ENCODE measurements around the gene HOXD13.

The HOXD13 gene

DNA sequence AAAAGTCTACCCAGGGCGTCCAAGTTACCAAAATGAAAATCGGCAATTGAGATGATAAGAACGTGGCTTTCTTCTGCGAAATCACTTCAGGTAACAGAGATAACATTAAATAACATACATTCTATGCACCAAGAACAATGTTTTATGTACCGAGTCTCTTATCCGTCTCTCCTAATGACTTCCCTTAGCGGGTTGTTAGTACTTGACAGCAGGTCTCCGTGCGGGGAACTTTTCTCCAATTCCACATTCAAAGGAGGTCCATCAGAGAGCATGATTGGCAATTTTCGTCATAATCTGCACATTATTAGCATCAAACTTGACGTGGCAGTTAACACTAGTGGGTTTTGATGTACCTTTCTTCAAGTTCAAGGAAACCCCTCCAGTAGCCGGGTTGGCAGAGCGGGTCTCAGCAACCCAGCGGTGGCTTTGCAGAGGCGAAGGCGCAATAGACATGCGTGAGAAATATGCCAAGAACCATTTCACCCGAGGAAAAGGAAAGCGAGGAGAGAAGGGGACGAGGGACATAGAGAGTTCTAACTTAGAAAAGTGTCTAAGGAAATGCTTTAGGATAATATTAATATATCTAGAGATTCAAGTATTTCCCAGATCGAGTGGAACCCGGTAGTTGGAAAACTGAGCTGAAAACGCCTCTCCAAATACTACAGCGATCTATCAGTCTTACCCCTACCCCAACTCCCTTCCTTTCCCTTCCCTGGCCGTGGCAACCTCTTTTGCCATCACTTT, 13.8 kb upstream of the HOXD13 start:
- TF ChIP-seq CTCF (IDR thresholded peaks at IDR 0.05; ENCODE audit: poor library complexity, severe bottlenecking): no peak
- Histone ChIP-seq H3K4me1 (ENCODE audit: insufficient read depth, poor library complexity, severe bottlenecking) (no peaks in the 10 kb centered on the region), H3K27ac (ENCODE audit: poor library complexity, severe bottlenecking) (no peak overlapping the region), H3K36me3 (ENCODE audit: low read depth) (no peaks in the 10 kb centered on the region), H3K9me3 (ENCODE audit: severe bottlenecking) (no peaks in the 10 kb centered on the region), H3K27me3 (ENCODE audit: insufficient read depth, poor library complexity, severe bottlenecking) (peaks cover 81% of the 10 kb centered on the region), H3K4me3 (ENCODE audit: severe bottlenecking) (no peak overlapping the region)
- DNase-seq (ENCODE audit: low spot score): no peak
- ATAC-seq (ENCODE audit: low read depth): no peak

- H3K27ac ChIP-seq (ENCODE audit: poor library complexity, severe bottlenecking): no peak overlapping the region
- no peak for DNase-seq (ENCODE audit: low spot score)
- peaks cover 86% of the 10 kb centered on the region for H3K27me3 ChIP-seq (ENCODE audit: insufficient read depth, poor library complexity, severe bottlenecking)
- no peaks in the 10 kb centered on the region for H3K9me3 ChIP-seq (ENCODE audit: severe bottlenecking)
- no peak for TF ChIP-seq CTCF (IDR thresholded peaks at IDR 0.05; ENCODE audit: poor library complexity, severe bottlenecking)
- no peak for ATAC-seq (ENCODE audit: low read depth)
- peak overlapping the region; percentile 16 for H3K4me3 ChIP-seq (ENCODE audit: severe bottlenecking)
- no peaks in the 10 kb centered on the region for H3K36me3 ChIP-seq (ENCODE audit: low read depth)
- no peaks in the 10 kb centered on the region for H3K4me1 ChIP-seq (ENCODE audit: insufficient read depth, poor library complexity, severe bottlenecking)
Observed at GRCh38 chr2:176079285-176079830, 13.2 kb upstream of the HOXD13 start.

DNA sequence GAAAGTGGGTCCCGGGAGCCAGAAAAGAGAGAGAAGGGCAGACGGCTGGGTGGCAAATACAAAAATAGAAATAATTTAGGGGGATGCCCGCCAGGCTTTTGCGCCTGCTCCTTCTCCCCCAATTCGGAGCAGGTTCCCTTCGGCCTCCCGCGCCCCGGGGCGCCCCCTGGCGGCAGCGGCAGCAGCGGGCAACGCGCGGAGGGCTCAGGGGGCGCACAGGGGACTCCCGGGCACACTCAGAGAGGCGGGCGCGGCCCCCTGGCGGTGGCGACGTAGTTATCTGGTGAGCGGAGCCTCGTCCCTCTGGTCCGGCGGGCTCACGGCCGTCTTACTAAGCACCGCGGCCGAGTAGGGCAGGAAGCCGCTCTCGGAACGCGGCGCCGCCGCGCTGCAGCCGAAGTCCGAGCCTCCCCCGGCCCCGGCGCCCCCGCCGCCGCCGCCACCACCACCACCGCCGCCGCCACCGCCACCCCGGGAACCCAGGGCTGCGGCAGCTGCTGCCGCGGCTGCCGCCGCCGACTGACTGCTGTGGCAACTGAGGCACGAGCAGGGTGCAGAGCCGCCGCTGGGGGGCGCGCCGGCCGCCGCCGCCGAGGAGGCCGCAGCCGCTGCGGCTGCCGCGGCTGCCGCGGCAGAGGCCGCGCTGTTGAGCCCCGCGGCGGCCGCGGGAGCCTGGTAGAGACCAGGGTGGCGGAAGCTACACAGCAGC, 12.5 kb upstream of the HOXD13 start:
- peak overlapping the region; percentile 16 for H3K4me3 ChIP-seq (ENCODE audit: severe bottlenecking)
- peaks cover 92% of the 10 kb centered on the region for H3K27me3 ChIP-seq (ENCODE audit: insufficient read depth, poor library complexity, severe bottlenecking)
- peak; percentile 87 for TF ChIP-seq CTCF (IDR thresholded peaks at IDR 0.05; ENCODE audit: poor library complexity, severe bottlenecking)
- no peaks in the 10 kb centered on the region for H3K4me1 ChIP-seq (ENCODE audit: insufficient read depth, poor library complexity, severe bottlenecking)
- peak; percentile 75 for ATAC-seq (ENCODE audit: low read depth)
- no peaks in the 10 kb centered on the region for H3K36me3 ChIP-seq (ENCODE audit: low read depth)
- no peak for DNase-seq (ENCODE audit: low spot score)
- no peak overlapping the region for H3K27ac ChIP-seq (ENCODE audit: poor library complexity, severe bottlenecking)
- H3K9me3 ChIP-seq (ENCODE audit: severe bottlenecking): no peaks in the 10 kb centered on the region

GRCh38 chr2:176080540-176081375, 11.8 kb upstream of the HOXD13 start:
- Histone ChIP-seq H3K4me1 (ENCODE audit: insufficient read depth, poor library complexity, severe bottlenecking) (no peaks in the 10 kb centered on the region), H3K4me3 (ENCODE audit: severe bottlenecking) (peak overlapping the region; percentile 16), H3K27ac (ENCODE audit: poor library complexity, severe bottlenecking) (no peak overlapping the region), H3K36me3 (ENCODE audit: low read depth) (no peaks in the 10 kb centered on the region), H3K9me3 (ENCODE audit: severe bottlenecking) (no peaks in the 10 kb centered on the region), H3K27me3 (ENCODE audit: insufficient read depth, poor library complexity, severe bottlenecking) (peaks cover 95% of the 10 kb centered on the region)
- DNase-seq (ENCODE audit: low spot score): no peak
- TF ChIP-seq CTCF (IDR thresholded peaks at IDR 0.05; ENCODE audit: poor library complexity, severe bottlenecking): no peak
- peak; percentile 4; the same call in 1 of the 3 replicates for ATAC-seq (ENCODE audit: low read depth)

Measured in RWPE2 (cell line).